Stimulated activated CD4-positive, alpha-beta T cell treated with anti-CD3 and anti-CD28 coated beads, Interleukin-2, amount 100 ng/mL, for 4 hours (primary cell): Measurements from ENCODE around the gene GGA2.
"Not testable (repeated sequence)": the region's sequence is repeated elsewhere in the genome, so short reads cannot be mapped to it uniquely, and the experiment has no call there.

Source experiments
- DNase-seq: peaks from one replicate; pipeline ENCODE4 v3.0.0-alpha.2; 2020; ENCODE audit warnings: low read depth

GGA2 gene, protein sequence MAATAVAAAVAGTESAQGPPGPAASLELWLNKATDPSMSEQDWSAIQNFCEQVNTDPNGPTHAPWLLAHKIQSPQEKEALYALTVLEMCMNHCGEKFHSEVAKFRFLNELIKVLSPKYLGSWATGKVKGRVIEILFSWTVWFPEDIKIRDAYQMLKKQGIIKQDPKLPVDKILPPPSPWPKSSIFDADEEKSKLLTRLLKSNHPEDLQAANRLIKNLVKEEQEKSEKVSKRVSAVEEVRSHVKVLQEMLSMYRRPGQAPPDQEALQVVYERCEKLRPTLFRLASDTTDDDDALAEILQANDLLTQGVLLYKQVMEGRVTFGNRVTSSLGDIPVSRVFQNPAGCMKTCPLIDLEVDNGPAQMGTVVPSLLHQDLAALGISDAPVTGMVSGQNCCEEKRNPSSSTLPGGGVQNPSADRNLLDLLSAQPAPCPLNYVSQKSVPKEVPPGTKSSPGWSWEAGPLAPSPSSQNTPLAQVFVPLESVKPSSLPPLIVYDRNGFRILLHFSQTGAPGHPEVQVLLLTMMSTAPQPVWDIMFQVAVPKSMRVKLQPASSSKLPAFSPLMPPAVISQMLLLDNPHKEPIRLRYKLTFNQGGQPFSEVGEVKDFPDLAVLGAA

DNA sequence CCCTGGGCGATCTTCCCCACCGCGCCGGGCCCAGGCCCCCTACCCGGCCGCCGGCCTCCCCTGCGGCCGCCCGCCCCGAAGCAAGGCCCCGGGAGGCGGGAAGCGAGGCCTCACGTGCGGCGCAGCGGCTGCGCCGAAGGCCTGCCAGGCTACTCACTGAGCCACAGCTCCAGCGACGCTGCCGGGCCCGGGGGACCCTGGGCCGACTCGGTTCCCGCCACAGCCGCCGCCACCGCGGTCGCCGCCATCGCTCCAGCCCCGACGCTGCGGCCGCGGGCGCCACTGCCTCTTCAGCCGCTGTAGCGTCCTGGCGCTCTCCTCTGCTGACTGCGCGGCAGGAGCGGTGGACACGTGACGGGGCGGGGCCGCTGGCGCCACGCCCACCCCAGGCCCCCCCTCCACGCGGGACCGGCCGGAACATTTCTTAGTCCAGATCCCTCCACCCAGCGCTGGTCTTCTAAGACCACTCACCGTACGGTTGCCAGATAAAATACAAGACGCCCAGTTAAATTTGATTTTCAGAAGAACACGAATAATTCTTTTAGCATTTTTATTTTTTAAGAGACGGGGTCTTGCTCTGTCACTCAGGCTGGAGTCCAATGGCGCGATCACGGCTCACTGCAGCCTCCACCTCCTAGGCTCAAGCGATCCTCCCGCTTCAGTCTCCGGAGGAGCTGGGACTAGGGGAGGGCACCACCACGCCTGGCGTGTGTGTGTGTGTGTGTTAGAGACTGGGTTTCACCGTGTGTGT is at the start of gene GGA2:
TSS of gene GGA2 (minus strand) at position 331 of the 751 bp plus-strand sequence. CDS start at position 248, 83 bp downstream.
- peak; percentile 71 for DNase-seq

DNA sequence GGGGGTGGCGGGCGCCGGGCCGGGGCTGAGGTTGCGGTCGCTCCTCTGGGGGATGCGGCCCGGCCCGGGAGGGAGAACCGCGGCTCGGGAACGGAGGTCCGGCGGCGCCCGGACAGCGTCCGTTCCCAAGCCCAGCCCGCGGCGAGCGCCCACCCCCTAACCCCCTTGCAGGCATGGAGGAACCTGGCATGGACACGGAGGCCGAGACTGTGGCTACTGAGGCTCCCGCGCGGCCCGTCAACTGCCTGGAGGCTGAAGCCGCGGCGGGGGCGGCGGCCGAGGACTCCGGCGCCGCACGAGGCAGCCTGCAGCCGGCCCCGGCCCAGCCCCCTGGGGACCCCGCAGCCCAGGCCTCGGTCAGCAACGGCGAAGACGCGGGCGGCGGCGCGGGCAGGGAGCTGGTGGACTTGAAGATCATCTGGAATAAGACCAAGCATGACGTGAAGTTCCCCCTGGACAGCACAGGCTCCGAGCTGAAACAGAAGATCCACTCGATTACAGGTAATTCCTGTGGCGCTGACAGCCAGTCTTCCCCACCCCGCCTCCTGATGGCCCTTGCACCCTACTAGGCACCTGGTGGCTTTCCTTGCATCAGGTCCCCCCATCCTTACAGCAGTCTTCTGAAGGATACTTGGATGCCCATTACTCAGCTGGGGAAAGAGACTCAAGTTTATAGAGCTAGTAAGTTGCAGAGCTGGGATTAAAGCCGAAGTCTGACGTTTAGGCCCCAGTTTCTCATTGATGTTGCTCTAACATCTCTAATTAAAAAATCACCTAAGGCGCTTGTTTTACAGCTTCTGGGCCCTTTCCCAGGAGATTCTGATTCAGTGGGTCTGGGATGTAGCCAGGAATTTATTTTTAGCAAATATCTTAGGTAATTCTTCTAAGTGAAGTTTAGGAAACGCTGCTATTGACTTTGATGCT is 47.7 kb upstream of the GGA2 start:
- no peak for DNase-seq

DNA sequence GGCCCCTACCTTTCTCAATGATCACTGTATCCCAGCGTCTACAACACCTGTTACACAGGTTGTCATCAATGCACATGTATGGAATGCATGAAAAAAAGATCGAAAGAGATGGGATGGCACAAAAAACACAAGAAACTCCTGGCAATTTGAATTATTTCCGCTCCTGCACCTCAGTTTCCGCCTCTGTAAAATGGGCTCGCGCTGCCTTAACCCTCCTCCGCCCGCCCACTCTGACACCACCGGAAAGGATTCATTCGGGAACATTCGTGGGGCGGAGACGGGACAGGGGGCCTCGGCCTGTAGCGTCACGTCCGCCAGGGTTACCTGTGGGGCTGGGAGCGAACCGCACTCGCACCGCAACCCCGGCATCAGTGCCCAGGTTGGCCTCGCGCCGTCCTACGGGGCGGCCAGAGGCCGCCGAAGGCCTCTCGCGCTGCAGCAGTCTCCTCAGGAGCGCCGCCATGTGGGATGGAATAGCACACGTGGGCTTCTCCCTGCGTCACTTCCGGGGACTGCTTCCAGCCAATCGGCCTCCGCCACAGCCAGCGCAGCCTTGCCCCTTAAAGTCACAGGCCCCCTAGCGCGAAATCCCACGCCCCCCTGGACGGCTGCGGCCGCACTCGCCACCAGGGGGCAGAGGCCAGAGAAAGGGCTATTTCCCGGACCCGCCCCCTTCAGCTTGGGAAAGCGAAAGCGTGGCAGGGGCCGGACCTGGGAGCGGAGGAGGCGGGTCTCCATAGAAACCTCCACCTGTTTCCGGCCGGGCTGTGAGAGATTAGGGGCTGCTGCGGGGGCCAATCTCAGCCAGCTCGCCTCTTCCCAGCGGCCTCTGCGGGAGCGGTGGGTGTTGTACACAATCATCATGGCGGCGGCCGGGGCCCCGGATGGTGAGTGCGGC is 46.8 kb upstream of the GGA2 start, which contains the start of the genes EARS2 and UBFD1:
TSS of gene EARS2 (minus strand) at position 470 of the 898 bp plus-strand sequence. CDS start at position 463, 7 bp downstream.
TSS of gene UBFD1 (plus strand) at position 847 of the 898 bp plus-strand sequence. CDS start at position 863, 16 bp downstream.
- peak; percentile 95 for DNase-seq

DNA sequence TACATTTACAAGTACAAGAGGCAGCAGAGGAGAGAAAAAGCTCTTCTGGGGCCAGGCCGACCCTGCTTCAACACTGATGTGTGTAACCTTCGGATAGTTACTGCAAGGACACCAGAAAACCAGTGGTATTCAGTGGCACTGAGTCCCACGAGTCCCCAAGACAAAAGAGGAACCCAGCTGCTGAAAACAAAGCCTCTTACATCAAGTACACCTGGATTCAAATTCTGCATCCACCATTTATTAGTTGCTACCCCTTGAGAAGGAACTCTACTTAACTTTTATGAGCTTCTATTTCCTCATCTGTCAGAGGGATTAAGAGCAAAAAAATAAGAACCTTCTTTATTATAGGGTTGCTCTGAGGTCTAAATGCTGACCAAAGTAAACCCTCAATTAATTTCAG is 44.2 kb upstream of the GGA2 start:
- DNase-seq = no peak

DNA sequence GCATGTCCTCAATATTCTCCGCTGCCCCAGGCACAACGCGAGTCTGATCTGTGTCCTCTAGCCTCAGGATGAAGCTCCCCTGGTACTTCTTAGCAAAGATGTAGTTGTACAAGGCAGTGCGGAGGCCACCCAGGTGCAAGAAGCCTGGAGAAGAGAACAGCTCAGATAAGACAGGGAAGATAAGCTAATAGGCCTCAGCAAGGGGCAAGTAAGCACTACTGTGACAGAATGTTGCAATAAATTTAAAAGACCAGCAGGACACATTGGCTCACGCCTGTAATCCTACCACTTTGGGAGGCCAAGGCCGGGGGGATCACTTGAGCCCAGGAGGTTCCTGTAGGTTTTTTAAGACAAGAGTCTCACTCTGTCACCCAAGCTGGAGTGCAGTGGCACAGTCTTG is 41.9 kb upstream of the GGA2 start:
- DNase-seq = no peak

DNA sequence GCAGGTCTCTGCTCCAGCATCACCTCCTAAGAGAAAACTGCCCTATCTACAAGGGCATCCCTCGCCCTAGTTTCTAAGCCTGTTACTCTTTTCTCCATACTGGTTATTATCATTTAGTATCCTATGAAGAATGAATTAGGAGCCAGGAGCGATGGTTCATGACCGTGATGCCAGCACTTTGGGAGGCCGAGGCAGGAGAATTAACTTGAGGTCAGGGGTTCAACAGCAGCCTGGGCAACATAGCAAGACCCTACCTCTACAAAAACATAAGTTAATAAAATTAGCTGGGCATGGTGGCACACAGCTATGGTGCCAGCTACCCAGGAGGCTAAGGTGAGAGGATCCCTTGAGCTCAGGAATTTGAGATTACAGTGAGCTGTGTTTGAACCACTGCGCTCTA is 39.6 kb upstream of the GGA2 start:
- DNase-seq = no peak

DNA sequence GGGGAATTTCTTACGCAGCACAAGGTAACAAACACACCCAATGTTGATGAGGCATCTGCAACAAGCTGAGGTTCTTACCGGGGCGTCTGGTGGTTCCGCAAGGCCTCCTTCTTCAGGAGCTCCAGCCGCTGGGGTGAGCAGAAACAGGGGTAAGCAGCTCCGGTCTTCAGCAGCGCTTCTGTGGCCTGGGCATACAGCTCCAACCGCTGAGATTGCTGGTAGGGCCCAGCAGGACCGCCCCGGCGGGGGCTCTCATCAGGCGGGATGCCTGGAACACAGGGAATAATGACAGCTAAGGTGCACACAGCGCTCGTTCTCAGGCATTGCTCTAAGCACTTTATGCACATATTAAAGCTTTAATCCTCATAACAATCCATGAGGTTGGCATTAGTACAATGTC is 34.1 kb upstream of the GGA2 start:
- DNase-seq = no peak

DNA sequence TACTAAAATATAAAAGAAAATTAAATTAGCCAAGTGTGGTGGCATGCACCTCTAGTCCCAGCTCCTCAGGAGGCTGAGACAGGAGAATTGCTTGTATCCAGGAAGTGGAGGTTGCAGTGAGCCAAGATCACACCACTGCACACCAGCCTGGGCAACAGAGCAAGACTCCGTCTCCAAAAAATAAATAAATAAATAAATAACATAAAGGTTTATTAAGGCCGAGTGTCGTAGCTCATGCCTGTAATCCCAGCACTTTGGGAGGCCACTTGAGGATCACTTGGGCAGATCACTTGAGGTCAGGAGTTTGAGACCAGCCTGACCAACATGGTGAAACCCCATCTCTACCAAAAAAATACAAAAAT is 30.5 kb upstream of the GGA2 start:
- not testable (repeated sequence) for DNase-seq

DNA sequence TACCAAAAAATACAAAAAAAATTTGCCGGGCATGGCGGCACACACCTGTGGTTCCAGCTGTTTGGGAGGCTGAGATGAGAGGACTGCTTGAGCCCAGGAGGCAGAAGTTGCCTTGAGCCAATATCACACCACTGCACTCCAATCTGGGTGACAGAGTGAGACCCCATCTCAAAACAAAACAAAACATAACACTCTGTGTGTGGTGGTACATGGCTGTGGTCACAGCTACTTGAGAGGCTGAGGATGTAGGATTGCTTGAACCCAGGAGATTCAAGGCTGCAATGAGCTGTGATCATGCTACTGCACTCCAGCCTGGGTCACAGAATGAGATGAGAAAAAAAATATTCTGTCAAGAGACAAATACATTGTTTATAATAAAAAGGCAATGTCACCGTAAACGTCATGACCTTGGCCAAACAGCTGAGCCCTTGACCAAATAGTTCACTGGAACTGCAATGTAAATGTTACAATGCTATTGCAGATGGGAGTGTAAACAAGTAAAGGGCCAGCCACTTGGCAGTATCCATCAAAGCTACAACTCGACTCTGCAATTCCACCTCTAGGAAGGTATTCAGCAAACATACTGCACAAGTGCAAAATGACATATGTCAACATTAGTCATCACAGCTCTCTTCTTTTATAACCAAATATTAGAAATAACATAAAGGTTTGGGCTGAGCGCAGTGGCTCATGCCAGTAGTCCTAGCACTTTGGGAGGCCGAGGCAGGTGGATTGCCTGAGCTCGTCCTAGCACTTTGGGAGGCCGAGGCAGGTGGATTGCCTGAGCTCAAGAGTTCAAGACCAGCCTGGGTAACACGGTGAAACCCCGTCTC is 29.9 kb upstream of the GGA2 start:
- DNase-seq = no peak

DNA sequence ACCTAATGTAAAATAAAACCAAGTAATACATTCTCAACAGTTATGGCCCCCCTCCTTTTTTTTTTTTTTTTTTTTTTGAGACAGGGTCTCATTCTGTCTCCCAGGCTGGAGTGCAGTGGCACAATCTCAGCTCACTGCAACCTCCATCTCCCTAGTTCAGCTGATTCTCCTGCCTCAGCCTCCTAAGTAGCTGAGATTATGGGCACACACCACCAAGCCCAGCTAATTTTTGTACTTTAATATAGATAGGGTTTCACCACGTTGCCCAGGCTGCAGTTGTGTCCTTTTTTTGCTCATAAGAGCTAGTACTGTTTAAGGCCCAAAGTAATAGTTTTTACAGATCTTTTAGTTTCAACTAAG is 28.6 kb upstream of the GGA2 start:
- no peak for DNase-seq

DNA sequence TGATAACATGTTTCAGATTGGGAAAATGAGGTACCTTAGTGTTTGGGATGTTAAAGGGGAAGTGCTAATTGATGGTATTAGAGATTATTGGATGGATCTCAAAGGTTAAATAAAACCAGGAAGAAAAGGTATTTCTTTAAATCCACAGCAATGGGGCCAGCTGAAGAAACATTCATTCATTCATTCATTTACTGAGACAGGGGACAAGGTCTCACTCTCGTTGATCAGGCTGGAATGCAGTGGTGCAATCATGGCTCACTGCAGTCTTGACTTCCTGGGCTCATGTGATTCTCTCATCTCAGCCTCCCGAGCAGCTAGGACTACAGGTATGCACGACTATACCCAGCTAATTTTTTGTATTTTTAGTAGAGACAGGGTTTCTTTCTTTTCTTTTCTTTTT is 27.1 kb upstream of the GGA2 start:
- DNase-seq = no peak

DNA sequence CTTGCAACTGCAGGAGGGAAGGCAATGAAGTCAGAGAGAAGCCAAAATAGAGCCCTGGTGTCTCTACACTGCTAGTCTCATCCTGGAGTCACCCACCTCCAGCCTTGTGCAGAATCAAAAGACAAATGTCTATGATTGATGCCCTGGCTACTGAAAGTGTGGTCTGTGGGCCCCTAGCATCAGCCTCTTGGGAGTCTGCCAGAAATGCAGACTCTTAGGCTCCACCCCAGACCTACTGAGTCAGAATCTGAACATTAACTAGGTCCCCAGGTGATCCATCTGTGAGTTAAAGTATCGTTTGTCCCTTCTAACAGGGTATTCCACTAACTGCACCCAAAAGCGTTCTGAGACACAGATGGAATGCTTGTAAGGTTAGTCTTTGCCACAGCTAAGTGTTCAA is 25.6 kb upstream of the GGA2 start:
- DNase-seq = no peak

DNA sequence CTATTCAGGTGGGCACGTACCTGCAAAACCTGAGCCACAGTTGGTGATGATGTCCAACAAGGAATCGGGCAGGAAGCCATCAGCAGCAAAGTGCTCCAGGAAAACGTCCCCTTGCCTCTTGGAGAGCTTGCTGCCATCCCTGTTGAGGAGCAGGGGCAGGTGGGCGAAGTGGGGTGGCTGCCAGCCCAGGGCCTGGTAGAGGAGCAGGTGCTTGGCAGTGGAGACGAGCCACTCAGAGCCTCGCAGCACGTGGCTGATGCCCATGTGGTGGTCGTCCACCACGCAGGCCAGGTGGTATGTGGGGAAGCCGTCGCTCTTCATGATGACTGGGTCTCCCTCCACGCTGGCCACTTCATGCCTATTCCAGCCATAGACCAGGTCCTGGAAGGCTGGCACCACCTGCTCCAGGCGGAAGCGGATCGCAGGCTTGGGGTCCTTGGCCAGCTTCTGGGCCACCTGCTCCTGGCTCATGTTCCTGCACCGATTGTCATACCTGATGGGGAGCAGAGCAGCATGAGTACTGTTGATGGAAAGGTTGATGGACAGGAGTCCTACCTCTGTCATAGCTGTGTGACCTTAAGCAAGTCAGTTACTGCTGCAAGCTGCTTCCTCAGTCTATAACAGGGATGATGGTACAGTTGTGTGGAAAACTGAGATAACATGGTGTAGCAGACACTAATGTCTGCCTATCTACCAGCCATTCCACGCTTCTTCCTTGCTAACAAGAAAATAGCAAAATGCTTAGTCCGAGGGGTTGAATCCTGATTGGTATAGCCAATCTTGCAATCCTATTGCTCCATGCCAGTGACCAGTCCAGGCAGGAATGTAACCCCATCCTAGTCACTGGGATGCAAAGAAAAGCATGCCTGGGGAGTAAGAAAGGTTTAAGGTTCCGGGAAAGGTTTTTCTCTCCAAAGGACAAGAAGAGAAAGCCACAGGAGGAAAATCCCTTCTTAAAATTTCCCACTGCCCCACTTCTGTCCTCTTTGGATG is 24.9 kb upstream of the GGA2 start:
- no peak for DNase-seq

DNA sequence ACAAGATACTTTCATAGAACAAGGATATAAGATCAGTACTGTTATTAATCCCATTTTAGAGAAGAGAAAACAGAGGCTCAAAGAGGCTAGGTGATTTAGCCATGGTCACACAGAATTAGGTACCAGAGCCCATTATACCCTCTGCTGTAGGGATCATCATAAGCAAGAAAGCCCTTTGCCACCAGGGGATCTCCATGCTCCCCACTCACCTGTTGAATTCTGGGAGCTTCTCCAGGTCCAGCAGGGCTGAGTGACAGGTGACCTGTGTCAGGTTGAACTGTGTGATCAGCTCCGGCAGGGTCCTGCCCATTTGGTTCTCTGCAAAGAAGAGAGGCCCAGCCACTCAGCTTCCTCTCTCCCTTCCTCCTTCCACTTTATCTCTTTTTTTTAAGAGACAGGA is 22.2 kb upstream of the GGA2 start:
- no peak for DNase-seq

DNA sequence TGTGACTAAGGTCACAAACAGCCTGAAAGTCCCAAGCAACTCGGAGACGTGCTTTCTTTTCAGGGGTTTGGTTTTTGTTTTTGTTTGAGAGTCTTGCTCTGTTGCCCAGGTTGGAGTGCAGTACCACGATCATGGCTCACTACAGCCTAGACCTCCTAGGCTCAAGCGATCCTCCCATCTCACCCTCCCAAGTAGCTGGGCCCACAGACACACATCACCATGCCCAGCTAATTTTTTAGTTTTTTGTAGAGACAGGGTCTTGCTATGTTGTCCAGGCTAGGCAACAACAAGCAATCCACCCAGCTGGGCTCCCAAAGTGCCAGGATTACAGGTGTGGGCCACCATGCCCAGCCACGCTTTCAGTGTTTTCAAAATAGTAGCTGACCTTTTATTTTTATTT is 19.8 kb upstream of the GGA2 start:
- DNase-seq = no peak

DNA sequence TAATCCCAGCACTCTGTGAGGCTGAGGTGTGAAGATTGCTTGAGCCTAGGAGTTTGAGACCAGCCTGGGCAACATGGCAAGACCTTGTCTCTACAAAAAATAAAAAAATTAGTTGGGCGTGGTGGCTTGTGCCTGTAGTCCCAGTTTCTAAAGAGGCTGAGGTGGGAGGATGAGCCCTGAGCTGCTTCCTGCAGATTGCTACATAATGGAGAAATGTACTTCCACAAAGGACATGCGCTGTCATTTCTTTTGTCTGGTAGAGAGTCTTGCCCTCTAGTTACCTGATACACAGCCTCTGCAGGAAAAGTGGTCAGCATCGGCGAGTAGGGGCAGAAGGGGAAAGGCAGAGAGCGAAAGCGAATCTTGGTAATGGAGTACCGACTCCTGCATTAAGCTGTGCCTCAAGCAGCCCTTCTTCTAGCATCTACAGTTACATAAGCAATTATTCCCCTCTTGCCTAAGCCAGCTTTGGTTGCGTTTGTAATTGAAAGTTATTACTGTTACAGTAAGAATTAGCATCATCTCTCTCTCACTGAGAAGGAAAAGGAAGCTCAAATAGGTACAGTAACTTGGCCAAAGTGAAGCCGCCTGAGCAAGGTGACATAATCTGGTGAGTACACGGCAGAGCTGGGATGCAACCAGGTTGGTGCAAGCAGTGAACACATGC is 18.5 kb upstream of the GGA2 start:
- no peak for DNase-seq

DNA sequence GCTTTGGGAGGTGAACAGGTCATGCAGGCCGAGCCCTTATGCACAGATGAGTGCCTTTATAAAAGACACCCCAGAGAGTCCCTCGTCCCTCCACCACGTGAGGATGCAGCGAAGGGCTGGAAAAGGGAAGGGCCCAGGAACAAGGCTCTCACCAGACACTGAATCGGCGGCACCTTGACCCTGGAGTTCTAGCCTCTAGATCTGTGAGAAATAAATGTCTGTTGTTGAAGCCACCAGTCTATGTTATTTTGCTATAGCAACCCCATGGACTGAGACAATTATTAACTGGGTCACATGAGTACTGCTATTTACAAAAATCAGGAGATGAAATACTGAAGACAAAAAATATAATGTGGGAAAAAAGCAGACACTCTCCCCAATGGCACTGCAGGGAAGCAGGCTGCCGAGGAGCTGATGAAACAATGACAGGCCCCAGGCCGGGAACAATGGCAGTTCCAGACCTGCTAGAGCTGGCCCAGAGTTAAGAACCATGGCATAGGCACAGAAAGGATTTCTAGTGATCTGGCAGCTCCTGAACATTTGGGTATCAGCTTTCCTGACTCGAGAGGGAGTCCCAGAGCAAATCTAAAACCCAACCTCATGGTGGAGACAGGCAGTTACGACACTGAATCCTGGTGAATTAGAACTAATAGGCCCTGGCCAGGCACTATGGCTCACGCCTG is 17.8 kb upstream of the GGA2 start:
- no peak for DNase-seq
